Keratinocyte (primary cell): ENCODE data around the gene NLRP11.

Experiments used
- EZH2 ChIP-seq: IDR thresholded peaks from one replicate; pipeline ENCODE4 v1.6.1; 2012; ENCODE audit warnings: inconsistent platforms, mild to moderate bottlenecking, low read length, moderate library complexity
- TF ChIP-seq, protein P1 (sequence below), 3 experiments: IDR thresholded peaks in 1 of 3; conservative IDR thresholded peaks in 1 of 3; optimal IDR thresholded peaks in 1 of 3; 2 replicates in 2 of 3; 3 replicates in 1 of 3; pipeline versions ENCODE3 to v1.5.1; 2011; ENCODE audit warnings: low read length in 3 of 3, mild to moderate bottlenecking in 3 of 3, moderate library complexity in 2 of 3, control low read depth in 1 of 3, inconsistent platforms in 1 of 3; ENCODE audit not compliant: insufficient read depth in 2 of 3; ENCODE audit errors: extremely low read depth in 1 of 3

- TF ChIP-seq, protein P1, sequence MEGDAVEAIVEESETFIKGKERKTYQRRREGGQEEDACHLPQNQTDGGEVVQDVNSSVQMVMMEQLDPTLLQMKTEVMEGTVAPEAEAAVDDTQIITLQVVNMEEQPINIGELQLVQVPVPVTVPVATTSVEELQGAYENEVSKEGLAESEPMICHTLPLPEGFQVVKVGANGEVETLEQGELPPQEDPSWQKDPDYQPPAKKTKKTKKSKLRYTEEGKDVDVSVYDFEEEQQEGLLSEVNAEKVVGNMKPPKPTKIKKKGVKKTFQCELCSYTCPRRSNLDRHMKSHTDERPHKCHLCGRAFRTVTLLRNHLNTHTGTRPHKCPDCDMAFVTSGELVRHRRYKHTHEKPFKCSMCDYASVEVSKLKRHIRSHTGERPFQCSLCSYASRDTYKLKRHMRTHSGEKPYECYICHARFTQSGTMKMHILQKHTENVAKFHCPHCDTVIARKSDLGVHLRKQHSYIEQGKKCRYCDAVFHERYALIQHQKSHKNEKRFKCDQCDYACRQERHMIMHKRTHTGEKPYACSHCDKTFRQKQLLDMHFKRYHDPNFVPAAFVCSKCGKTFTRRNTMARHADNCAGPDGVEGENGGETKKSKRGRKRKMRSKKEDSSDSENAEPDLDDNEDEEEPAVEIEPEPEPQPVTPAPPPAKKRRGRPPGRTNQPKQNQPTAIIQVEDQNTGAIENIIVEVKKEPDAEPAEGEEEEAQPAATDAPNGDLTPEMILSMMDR (optimal IDR thresholded peaks at IDR 0.05 in 1 of 3, IDR thresholded peaks at IDR 0.05 in 1 of 3, conservative IDR thresholded peaks at IDR 0.05 in 1 of 3; ENCODE audit: extremely low read depth in 1 of 3, insufficient read depth in 2 of 3, low read length in 3 of 3) = no peak
- TF ChIP-seq EZH2 = no peak
Observed at GRCh38 chr19:55750715-55751114, 81.1 kb downstream of the NLRP11 start.
